ENCODE data around the gene PPA1.

DNA sequence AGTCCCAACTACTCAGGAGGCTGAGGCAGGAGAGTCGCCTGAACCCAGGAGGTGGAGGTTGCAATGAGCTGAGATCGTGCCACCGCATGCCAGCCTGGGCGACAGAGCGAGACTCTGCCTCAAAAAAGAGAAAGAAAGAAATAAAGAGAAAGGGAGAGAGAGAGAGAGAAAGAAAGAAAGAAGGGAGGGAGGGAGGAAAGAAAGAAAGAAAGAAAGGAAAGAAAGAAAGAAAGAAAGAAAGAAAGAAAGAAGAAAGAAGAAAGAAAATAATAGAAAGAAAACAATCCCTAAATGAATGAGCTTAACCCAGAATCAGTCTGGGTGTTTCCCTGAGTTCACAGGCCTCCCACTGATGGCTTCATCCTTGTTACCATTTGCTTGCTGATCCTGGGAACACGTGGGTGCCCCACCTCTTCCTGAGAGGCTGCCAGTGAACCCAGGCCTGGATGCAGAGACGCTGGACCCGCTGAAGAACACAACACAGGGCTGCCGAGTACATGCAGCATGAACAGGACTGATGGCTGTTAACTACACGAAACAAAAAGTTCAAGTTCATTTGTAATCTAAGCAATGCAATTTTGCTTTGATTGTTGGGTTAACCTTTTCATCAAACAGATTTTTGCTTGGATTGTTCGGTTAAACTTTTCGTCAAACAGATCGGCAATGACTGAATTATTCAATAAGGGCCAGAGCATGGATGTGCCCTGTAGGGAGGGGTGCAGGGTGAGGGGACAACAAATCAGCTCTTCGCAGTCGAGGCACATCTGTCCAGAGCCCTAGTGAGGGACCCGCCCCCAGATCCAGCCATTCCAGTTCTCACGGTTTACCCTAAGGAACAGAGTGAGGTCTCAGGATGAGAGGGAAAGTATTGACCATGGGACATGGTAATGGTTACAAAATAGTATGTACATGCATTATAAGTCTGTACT, 39.0 kb upstream of the PPA1 start:
- TF ChIP-seq CTCF (conservative IDR thresholded peaks at IDR 0.05) (no peak), ZFX (IDR thresholded peaks at IDR 0.05) (no peak)

Data from C4-2B (cell line).